HL-60/S4 treated with phorbol 12-myristate 13-acetate at 8.2 ng/mL for 4 days and 3 days (cell line): Measurements from ENCODE around the gene MYO18B.

Experiments
- in situ Hi-C: fragments of 300-500 bp; cut with MboI; formaldehyde crosslinking; loops from 2 replicates; pipeline ENCODE4 v1.15.0; 2022; ENCODE audit warnings: low sequenced_read_pairs

The MYO18B gene

GRCh38 chr22:25712661-25713400, 29.2 kb upstream of the MYO18B start:
- in situ Hi-C loops, result no loop called here

- in situ Hi-C loops, result no loop called here
Observed at GRCh38 chr22:25714070-25714469, 27.9 kb upstream of the MYO18B start.

DNA sequence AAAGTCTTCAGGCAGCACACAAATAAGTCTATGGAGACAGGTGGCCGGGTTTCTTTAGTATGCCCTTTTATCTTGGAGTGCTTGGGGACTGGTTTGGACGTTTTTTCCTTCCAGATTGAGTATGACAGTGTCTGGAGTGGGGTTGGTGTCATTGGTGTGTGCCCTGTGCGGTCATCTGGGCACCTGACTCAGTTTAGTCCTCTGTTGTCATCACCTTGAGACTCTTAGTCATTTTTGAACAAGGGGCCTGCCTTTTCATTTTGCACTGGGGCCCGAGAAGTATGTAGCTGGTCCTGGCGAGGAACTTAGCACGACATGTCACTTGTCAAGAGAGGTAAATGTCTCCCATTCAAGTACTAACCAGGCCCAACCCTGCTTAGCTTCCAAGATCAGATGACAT, 27.2 kb upstream of the MYO18B start:
- in situ Hi-C loops, result no loop called here

GRCh38 chr22:25716637-25717036, 25.4 kb upstream of the MYO18B start:
- in situ Hi-C loops, result no loop called here

- in situ Hi-C loops, result no loop called here
Observed at GRCh38 chr22:25718135-25718840, 23.7 kb upstream of the MYO18B start.

DNA sequence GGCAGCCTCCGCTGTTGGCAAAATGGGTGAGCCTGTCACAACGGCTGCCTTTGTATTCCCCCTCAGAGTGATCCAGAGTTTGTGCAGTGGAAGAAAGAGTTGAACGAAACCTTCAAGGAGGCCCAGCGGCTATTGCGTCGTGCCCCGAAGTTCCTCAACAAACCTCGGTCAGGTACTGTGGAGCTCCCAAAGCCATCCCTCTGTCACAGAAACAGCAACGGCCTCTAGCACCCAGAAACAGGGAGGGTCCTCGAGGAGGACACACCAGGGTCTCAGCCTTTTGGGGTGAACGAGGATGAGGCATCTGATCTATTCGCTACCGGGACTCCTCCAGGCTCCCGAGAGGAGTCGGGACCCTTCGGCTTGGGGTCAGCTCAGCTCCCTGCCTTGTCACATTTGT, 19.8 kb upstream of the MYO18B start:
- in situ Hi-C loops, result no loop called here

GRCh38 chr22:25722626-25723025, 19.4 kb upstream of the MYO18B start:
- in situ Hi-C loops, result no loop called here

GRCh38 chr22:25726241-25726640, 15.7 kb upstream of the MYO18B start:
- in situ Hi-C loops, result no loop called here

DNA sequence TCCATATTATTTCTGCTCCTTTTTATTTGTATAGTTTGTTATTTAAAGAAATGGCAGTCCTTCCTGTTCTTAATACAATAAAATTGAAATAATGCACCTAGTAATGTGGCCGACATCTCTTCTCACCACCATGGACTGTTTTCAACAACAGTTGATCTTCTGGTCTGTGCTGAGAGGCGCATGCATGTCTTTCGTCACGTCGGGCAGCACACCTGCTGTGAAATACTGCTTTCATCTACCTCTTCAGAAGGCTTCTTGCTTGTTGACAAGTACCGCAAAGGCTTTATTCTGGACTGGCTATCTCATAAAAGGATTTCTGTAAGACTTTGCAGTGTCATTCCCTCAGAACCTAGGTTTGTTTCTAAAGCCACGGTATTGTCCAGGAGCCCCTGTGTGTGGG, 13.9 kb upstream of the MYO18B start:
- in situ Hi-C loops, result no loop called here

DNA sequence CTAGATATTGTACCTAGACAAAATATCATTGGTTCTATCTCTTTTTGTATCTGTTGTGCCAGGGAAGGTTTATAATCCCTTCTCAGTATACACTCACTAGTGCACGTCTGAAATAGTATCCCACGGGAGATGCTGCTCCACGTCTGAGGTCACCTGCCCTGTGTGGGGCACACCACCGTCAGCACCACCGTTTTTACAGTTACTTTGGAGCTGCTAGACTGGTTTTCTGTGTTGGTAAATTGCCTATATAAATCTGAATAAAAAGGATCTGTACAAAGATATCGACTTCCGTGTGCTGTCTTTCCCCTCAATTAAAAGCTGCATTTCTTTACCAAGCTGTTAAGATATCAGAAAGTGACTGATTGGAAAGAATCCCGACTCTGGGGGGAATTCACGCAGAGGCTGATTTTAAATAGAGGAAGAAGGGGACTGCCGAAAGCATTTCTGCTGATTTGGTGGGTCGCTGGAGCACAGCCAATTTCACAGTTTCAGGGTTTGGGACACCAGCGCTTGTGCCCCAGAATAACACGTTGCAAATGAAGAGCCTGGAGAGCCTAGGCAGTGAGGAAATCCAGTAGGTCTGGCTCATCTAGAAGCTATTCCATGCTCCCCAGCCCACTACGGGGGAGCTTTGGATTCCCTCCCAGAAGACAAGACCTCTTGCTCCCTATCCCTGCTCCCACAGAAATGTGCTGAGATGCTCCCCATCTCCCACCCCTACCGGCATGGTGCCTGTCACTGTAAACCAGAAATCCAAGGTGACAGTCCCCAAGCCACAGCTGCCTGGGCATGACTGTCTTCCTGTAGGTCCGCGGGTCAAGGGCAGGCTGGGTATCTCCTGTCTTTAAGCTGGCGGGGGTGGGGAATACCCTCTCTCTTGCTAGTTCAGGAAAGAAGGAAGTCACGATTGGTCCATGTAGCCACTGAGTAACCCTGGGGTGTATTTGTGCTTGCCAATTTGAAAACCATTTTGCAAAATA, 12.7 kb upstream of the MYO18B start:
- in situ Hi-C loops, result no loop called here

GRCh38 chr22:25735650-25736049, 6.3 kb upstream of the MYO18B start:
- in situ Hi-C loops, result no loop called here

GRCh38 chr22:25736378-25737011, 5.5 kb upstream of the MYO18B start:
- in situ Hi-C loops, result no loop called here

DNA sequence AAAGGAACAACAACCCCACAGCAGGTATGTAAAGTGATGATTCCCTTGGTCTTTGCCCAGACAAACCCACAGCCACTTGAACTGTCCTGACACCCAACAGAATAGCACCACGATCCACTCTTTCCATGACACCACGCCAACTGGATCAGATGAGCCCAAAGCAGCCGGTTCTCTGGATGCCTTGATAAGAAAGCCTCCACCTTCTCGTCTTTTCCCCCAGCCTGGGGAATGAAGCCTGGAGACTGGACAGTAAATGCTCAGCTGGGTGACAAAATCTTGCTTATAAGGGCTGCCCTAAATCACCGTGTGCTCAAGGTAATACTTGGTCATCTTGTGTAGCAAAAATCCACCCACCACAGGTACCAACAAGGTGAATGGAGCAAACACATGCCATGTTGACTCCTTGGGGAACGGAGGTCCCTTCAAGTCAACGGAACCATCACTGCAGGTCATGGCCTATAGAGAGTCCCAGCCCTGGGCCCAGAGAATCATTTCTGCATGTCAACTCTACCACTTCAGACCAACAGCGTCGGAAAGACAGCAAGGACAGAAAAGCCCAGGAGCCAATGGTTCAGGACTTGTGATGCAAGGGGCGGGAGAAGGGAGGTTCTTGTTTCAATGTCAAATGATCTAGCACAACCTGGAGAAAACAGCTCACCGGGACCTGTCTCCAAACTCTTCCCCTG, 2.2 kb upstream of the MYO18B start:
- in situ Hi-C loops, result no loop called here

DNA sequence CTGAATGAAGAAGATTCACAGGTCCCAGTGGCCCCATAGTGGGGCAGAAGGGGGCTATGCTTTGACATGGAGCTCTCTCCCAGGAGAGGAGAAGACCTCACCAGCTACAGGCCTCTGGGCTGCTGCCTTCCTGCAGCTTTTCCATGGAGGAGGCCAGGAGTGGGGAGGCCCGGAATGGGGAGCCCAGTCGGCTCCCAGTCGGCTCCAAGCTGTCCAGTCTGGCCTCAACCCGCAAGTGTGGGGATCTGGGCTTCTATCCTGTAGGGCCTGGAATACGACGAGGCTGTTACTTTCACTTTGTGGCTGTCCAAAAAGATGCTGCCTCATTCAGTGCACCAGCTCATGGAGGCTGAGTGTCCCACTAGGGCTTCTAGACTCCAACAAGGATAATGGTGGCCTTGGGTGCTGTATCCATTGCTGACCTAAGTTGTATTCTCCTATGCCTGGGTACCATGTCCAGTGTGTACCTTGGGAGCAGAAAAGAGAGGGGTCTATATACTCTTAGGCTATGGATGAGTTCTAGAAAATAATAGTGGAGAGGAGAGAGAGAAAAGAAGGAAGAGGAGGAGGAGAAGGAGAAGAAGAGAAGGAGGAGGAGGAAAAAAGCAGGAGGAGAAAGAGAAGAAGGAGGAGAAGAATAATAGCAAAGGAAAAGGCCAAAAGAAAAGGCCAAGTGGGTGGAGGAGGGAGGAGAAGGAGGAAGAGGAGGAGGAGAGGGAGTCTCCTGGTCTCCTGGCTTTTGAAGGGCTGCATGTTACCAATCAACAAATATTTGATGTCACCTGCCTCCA, 1.1 kb downstream of the MYO18B start:
- in situ Hi-C loops, result no loop called here

DNA sequence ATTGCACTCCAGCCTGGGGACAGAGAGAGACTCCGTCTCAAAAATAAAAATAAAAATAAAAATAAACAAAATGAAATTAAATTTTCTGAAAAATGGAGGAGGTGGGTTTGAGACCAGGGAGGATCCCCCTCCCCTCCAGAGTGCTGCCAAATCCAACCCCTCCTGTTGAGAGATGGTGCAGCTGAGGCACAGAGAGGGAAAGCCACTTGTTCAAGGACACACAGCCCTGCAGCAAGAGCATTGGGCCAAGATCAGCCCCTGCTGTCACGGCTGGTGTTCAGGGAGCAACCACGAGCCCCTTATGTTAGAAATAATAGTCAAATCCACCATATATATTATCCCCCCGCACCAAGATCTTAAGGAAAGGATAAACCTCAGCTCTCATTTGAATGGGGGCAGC, 2.7 kb downstream of the MYO18B start:
- in situ Hi-C loops, result no loop called here

DNA sequence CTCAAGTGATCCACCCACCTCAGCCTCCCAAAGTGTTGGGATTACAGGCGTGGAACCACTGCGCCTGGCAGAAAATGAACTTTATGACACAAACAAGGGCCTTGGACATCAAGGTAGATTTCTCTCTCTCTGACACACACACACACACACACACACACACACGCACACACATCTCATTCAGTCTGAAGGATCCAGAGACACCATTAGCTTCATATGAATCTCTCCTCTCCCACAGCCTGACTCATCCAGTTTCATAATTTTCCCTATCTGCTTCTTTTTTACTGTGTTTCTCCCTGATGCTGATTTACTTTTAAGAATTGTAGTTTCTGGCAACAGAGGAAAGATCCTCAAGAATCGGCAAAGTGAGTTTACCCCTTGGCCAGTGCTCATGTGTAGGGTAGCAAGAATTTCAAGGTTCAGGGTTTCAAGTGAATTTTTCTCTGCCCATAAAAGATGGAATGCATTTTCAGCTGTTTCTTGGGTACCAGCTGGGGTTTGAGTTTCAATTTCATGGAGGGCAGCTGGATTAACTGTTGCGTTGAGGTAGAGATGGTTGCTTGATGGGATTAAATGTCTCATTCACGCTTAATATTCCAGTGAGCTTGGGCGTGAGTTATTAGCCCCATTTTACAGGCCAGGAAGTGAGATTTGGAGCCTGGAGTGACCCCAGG, 3.5 kb downstream of the MYO18B start:
- in situ Hi-C loops, result no loop called here

DNA sequence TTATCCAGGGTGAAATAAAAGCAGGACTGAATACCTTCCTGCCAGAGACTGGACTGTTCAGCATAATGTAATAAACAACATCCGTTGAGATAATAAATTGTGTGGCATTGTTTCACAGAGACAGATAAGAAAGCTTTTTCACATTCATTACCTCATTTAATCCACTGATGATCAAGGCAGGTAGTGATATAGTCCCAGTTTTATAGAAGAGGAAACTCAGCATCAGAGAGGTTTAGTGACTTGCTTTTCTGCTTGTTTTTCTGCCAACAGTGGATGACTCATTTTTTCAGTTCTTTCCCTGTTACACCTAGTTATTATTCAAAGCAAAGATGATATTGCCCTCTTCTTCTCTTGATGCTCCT, 4.0 kb downstream of the MYO18B start:
- in situ Hi-C loops, result no loop called here

DNA sequence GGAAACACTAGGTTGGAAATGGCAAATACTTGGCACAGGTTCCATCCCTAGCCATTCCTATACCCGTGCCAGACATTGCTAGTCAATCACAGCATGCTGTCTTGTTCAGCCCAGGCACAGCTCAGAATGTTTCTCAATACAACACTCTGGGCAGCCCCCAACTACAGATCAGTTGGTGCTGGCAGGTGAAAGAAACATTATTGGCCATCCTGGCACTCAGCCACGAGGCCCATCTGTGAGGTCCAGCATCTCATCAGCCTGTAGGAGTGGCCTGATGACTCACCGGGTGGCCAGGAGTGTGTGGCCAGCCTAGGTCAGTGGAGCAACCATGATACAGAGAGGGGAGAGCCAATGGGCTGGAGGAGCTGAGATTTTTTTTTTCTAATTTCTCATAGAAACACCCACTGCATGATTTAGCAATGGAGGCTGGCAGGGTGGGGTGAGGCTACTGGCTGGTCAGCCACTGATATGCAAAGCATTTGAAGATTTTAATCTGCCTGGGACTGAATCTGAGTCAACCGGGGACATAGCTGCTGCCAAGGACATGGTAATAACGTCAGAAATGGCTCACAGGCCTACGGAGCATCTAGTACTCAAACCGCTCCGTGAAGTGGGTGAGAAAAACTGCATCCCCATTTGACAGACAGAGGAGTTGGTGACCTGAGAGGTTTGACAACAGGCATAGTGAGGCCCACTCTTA, 5.4 kb downstream of the MYO18B start:
- in situ Hi-C loops, result no loop called here

- in situ Hi-C loops, result no loop called here
Observed at GRCh38 chr22:25748140-25748539, 6.2 kb downstream of the MYO18B start.
